HCT116 (cell line): ENCODE data around the gene RRAS2. TPM values are rescaled to one million over a fixed set of nuclear protein-coding genes. Genes with fewer than 3 reads are reported as not detected.

Source experiments
- ATAC-seq: fragments of 200-7000 bp; cut with Tn5 transposase; 2 replicates; pipeline ENCODE4 v1.9.1; 2020; ENCODE audit warnings: mild to moderate bottlenecking, moderate library complexity
- BruUV-seq: library from RNA; stranded (reverse); fragments of 400-500 nt; replicated peaks from 2 replicates; lab custom pipeline; 2021; lab: Mats Ljungman, UMichigan
- CTCF ChIA-PET: fragments of 300-600 bp; sonication (Branson Sonifier 250); formaldehyde crosslinking; loops from one replicate; lab custom pipeline; 2021; ENCODE audit warnings: antibody characterized with exemption; lab: Charles Lee
- POLR2A ChIA-PET: fragments of 300-600, 350-600 bp; sonication (Branson Sonifier 250); formaldehyde crosslinking; loops from one replicate; lab custom pipeline; 2021; ENCODE audit warnings: antibody characterized with exemption; lab: Charles Lee
- RAD21 ChIA-PET, 2 experiments: fragments of 300-600 bp; sonication (Branson Sonifier 250); formaldehyde crosslinking; loops; one replicate each; lab custom pipeline; 2023; ENCODE audit warnings: low total read pairs in 2 of 2; ENCODE audit not compliant: uncharacterized antibody in 2 of 2, unreplicated experiment in 2 of 2, low non-redundant PET in 1 of 2; lab: Charles Lee
- DNase-seq: peaks from one replicate; pipeline ENCODE4 v3.0.0-alpha.2; 2010; ENCODE audit warnings: low read depth, low spot score
- H2AFZ ChIP-seq: fragments of 200-600 bp; shearing (Covaris generic), sonication (generic); 2 replicates; pipeline ENCODE4 v1.6.1; 2017; ENCODE audit warnings: low read depth, mixed run types, mixed read lengths, antibody characterized with exemption, low read length; ENCODE audit not compliant: poor library complexity, severe bottlenecking
- H3K27ac ChIP-seq: 2 replicates; pipeline ENCODE4 v1.5.1; 2012; ENCODE audit warnings: low read depth, low read length
- H3K27me3 ChIP-seq: fragments of 200-600 bp; sonication (generic); 2 replicates; pipeline ENCODE4 v1.6.1; 2016; ENCODE audit warnings: mixed run types, low read length, mixed read lengths; ENCODE audit not compliant: insufficient read depth
- H3K36me3 ChIP-seq, 2 experiments: fragments of 200-500 bp in 1 of 2; fragments of 200-600 bp in 1 of 2; sonication (Bioruptor generic) in 1 of 2; sonication (generic) in 1 of 2; 2 replicates each; pipeline versions ENCODE4 v1.5.1 to v1.6.1; 2014 to 2016; ENCODE audit warnings: low read length in 2 of 2, inconsistent platforms in 1 of 2, mixed read lengths in 1 of 2, mixed run types in 1 of 2; ENCODE audit not compliant: insufficient read depth in 2 of 2, control insufficient read depth in 1 of 2
- H3K4me1 ChIP-seq, 2 experiments: fragments of 200-600 bp in 1 of 2; sonication (generic) in 1 of 2; 2 replicates each; pipeline versions ENCODE4 v1.5.1 to v1.6.1; 2012 to 2017; ENCODE audit warnings: low read length in 2 of 2, inconsistent platforms in 1 of 2, mild to moderate bottlenecking in 1 of 2, mixed read lengths in 1 of 2, mixed run types in 1 of 2, moderate library complexity in 1 of 2; ENCODE audit not compliant: insufficient read depth in 2 of 2, control insufficient read depth in 1 of 2
- H3K4me2 ChIP-seq: fragments of 200-600 bp; sonication (generic); 2 replicates; pipeline ENCODE4 v1.6.1; 2017; ENCODE audit warnings: mixed run types, low read length, mixed read lengths
- H3K4me3 ChIP-seq, 2 experiments: fragments of 200-600 bp in 1 of 2; sonication (generic) in 1 of 2; replicated peaks in 1 of 2; 2 replicates each; pipeline ENCODE4 v1.5.1; 2011 to 2016; ENCODE audit warnings: low read length in 2 of 2, control low read depth in 1 of 2, low read depth in 1 of 2, mild to moderate bottlenecking in 1 of 2, mixed read lengths in 1 of 2, mixed run types in 1 of 2
- H3K79me2 ChIP-seq: fragments of 200-600 bp; sonication (generic); 2 replicates; pipeline ENCODE4 v1.6.1; 2017; ENCODE audit warnings: mild to moderate bottlenecking, mixed run types, low read length, moderate library complexity, mixed read lengths; ENCODE audit not compliant: insufficient read depth
- H3K9ac ChIP-seq: fragments of 200-600 bp; sonication (generic); 2 replicates; pipeline ENCODE4 v1.6.1; 2016; ENCODE audit warnings: low read length, mixed read lengths
- H3K9me2 ChIP-seq: fragments of 200-600 bp; sonication (generic), shearing (Covaris generic); 2 replicates; pipeline ENCODE4 v1.6.1; 2017; ENCODE audit warnings: mixed run types, mild to moderate bottlenecking, moderate library complexity; ENCODE audit not compliant: insufficient read depth
- H3K9me3 ChIP-seq, 2 experiments: fragments of 200-500 bp in 1 of 2; fragments of 200-600 bp in 1 of 2; sonication (Bioruptor generic) in 1 of 2; sonication (generic) in 1 of 2; 2 replicates each; pipeline ENCODE4 v1.6.1; 2014 to 2017; ENCODE audit warnings: low read length in 2 of 2, mixed read lengths in 2 of 2, inconsistent platforms in 1 of 2, low read depth in 1 of 2, mild to moderate bottlenecking in 1 of 2, mixed run types in 1 of 2, moderate library complexity in 1 of 2; ENCODE audit not compliant: control insufficient read depth in 1 of 2, insufficient read depth in 1 of 2
- H4K20me1 ChIP-seq: fragments of 200-600 bp; sonication (generic), shearing (Covaris generic); 2 replicates; pipeline ENCODE4 v1.6.1; 2017; ENCODE audit warnings: mixed run types, mild to moderate bottlenecking, moderate library complexity; ENCODE audit not compliant: insufficient read depth
- CEBPB ChIP-seq: IDR thresholded peaks from 2 replicates; pipeline ENCODE4 v1.6.1; 2012; ENCODE audit warnings: low read depth
- ELF1 ChIP-seq: IDR thresholded peaks from 2 replicates; pipeline ENCODE4 v1.6.1; 2012; ENCODE audit warnings: low read depth, borderline replicate concordance
- POLR2AphosphoS5 ChIP-seq: IDR thresholded peaks from 2 replicates; pipeline ENCODE4 v1.6.1; 2011; ENCODE audit warnings: mild to moderate bottlenecking, low read depth, low read length, moderate library complexity
- SIN3A ChIP-seq: IDR thresholded peaks from 2 replicates; pipeline ENCODE4 v1.6.1; 2012; ENCODE audit warnings: low read depth
- SRF ChIP-seq: IDR thresholded peaks from 2 replicates; pipeline ENCODE4 v1.6.1; 2012; ENCODE audit warnings: low read depth
- ZFX ChIP-seq: fragments of 450-650 bp; IDR thresholded peaks from 2 replicates; pipeline ENCODE4 v1.6.1; 2017
- ZNF274 ChIP-seq: fragments of 200-500 bp; sonication (Bioruptor generic); IDR thresholded peaks from 2 replicates; pipeline ENCODE4 v1.6.1; 2014; ENCODE audit warnings: mild to moderate bottlenecking, low read depth, low read length, inconsistent platforms
- intact Hi-C: fragments of 100-400 bp; cut with micrococcal nuclease; formaldehyde crosslinking; loops from 2 replicates; pipeline ENCODE4 v1.10.0; 2022
- total RNA-seq: library from RNA; stranded (reverse); gene quantifications from one replicate; pipeline ENCODE4 v1.2.1, GENCODE V29; 2021; ENCODE audit not compliant: unreplicated experiment
- TF ChIP-seq, protein P1 (sequence below): IDR thresholded peaks from 2 replicates; pipeline ENCODE4 v1.6.1; 2012; ENCODE audit warnings: low read depth
- TF ChIP-seq, protein P2 (sequence below): IDR thresholded peaks from 2 replicates; pipeline ENCODE4 v1.6.1; 2012
- TF ChIP-seq, protein P3 (sequence below): IDR thresholded peaks from 2 replicates; pipeline ENCODE4 v1.6.1; 2012

Gene RRAS2
- total RNA-seq, 1 experiment from 2014 or later, result 54.5 TPM

DNA sequence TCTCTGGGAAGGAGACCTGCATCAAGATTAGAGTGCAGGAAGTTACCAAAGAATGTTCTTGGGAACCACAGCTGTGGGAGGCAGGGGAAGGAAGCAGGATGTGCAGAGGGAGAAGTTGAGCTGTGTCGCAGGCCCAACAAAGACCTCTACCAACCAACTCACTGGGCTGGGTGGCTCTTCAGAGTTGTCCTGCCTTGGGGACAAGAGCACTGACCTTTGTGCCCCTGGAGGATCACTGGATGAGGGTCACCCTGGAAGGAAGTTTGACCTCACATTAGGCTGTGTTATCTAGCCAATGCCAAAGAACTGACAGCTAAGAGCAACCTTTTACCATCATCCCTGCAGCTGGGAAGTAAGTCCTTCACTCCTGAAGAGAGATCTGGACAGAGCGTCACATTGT, 130.6 kb downstream of the RRAS2 start:
- Histone ChIP-seq H3K27ac (no peak overlapping the region), H3K9me3 (no peaks in the 10 kb centered on the region), H2AFZ (no peak overlapping the region)
- BruUV-seq, result no TSS peak
- ATAC-seq (no peak), DNase-seq (no peak)
- RAD21 ChIA-PET, result no interaction called here
- POLR2A ChIA-PET, result no interaction called here
- TF ChIP-seq, protein P1, sequence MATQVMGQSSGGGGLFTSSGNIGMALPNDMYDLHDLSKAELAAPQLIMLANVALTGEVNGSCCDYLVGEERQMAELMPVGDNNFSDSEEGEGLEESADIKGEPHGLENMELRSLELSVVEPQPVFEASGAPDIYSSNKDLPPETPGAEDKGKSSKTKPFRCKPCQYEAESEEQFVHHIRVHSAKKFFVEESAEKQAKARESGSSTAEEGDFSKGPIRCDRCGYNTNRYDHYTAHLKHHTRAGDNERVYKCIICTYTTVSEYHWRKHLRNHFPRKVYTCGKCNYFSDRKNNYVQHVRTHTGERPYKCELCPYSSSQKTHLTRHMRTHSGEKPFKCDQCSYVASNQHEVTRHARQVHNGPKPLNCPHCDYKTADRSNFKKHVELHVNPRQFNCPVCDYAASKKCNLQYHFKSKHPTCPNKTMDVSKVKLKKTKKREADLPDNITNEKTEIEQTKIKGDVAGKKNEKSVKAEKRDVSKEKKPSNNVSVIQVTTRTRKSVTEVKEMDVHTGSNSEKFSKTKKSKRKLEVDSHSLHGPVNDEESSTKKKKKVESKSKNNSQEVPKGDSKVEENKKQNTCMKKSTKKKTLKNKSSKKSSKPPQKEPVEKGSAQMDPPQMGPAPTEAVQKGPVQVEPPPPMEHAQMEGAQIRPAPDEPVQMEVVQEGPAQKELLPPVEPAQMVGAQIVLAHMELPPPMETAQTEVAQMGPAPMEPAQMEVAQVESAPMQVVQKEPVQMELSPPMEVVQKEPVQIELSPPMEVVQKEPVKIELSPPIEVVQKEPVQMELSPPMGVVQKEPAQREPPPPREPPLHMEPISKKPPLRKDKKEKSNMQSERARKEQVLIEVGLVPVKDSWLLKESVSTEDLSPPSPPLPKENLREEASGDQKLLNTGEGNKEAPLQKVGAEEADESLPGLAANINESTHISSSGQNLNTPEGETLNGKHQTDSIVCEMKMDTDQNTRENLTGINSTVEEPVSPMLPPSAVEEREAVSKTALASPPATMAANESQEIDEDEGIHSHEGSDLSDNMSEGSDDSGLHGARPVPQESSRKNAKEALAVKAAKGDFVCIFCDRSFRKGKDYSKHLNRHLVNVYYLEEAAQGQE, result no peak
- TF ChIP-seq, protein P2, sequence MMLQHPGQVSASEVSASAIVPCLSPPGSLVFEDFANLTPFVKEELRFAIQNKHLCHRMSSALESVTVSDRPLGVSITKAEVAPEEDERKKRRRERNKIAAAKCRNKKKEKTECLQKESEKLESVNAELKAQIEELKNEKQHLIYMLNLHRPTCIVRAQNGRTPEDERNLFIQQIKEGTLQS, result no peak
- TF ChIP-seq SIN3A, result no peak
- no peak for TF ChIP-seq ZNF274
- TF ChIP-seq ELF1, result no peak
- no peak for TF ChIP-seq SRF
- TF ChIP-seq CEBPB, result no peak
- no peak for TF ChIP-seq ZFX
- TF ChIP-seq, protein P3, sequence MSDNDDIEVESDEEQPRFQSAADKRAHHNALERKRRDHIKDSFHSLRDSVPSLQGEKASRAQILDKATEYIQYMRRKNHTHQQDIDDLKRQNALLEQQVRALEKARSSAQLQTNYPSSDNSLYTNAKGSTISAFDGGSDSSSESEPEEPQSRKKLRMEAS, result no peak
- no peak for TF ChIP-seq POLR2AphosphoS5
- TF ChIP-seq, all 23 proteins: peak for 0
- peaks cover 17% of the 10 kb centered on the region; the same call in 1 of the 2 replicates for H3K27me3 ChIP-seq
- no peaks in the 10 kb centered on the region for H4K20me1 ChIP-seq
- CTCF ChIA-PET, result no interaction called here
- no peak overlapping the region for H3K9ac ChIP-seq
- H3K9me2 ChIP-seq, result no peaks in the 10 kb centered on the region
- intact Hi-C loops, result no loop called here
- no peak overlapping the region for H3K4me3 ChIP-seq
- H3K4me1 ChIP-seq, result no peaks in the 10 kb centered on the region
- no peaks in the 10 kb centered on the region for H3K36me3 ChIP-seq
- no peak overlapping the region for H3K4me2 ChIP-seq
- no peaks in the 10 kb centered on the region for H3K79me2 ChIP-seq

Other genes starting within 250 kb of the RRAS2 start
- 95.5 TPM for gene COPB1, start 140.6 kb upstream of the RRAS2 start, total RNA-seq
- gene PSMA1, start 161.2 kb upstream of the RRAS2 start, total RNA-seq, result 211 TPM